DOHH2 (cell line): ENCODE results near the gene HDAC8.

Experiments used
- H3F3A ChIP-seq: fragments of 200-600 bp; sonication (generic), shearing (Covaris generic); 2 replicates; pipeline ENCODE4 v1.6.0; 2016; ENCODE audit warnings: antibody characterized with exemption, mild to moderate bottlenecking; ENCODE audit not compliant: control insufficient read depth, insufficient read depth
- H3K27ac ChIP-seq: fragments of 200-600 bp; sonication (generic); 2 replicates; pipeline ENCODE4 v1.5.1; 2014; ENCODE audit warnings: low read depth, mild to moderate bottlenecking, low read length, moderate library complexity
- H3K27me3 ChIP-seq: fragments of 200-600 bp; sonication (generic); 2 replicates; pipeline ENCODE4 v1.6.1; 2014; ENCODE audit warnings: mild to moderate bottlenecking, low read length, mixed read lengths; ENCODE audit not compliant: control insufficient read depth
- H3K36me3 ChIP-seq: fragments of 200-600 bp; sonication (generic); 2 replicates; pipeline ENCODE4 v1.6.1; 2014; ENCODE audit warnings: mild to moderate bottlenecking, low read length, moderate library complexity, mixed read lengths; ENCODE audit not compliant: control insufficient read depth
- H3K4me1 ChIP-seq: fragments of 200-600 bp; sonication (generic); 2 replicates; pipeline ENCODE4 v1.6.1; 2014; ENCODE audit warnings: mild to moderate bottlenecking, low read length, mixed read lengths; ENCODE audit not compliant: control insufficient read depth
- H3K4me2 ChIP-seq: fragments of 200-600 bp; sonication (generic); 2 replicates; pipeline ENCODE4 v1.6.0; 2014; ENCODE audit warnings: mild to moderate bottlenecking, low read length, moderate library complexity
- H3K4me3 ChIP-seq: fragments of 200-600 bp; sonication (generic); 2 replicates; pipeline ENCODE4 v1.5.1; 2014; ENCODE audit warnings: mild to moderate bottlenecking, low read length, mixed read lengths
- H3K79me2 ChIP-seq: fragments of 200-600 bp; sonication (generic); 2 replicates; pipeline ENCODE4 v1.6.1; 2014; ENCODE audit warnings: mild to moderate bottlenecking, low read length, mixed read lengths; ENCODE audit not compliant: control insufficient read depth
- H3K9me2 ChIP-seq: fragments of 200-600 bp; sonication (generic); replicated peaks from 2 replicates; pipeline ENCODE4 v1.6.1; 2014; ENCODE audit warnings: mild to moderate bottlenecking, low read length, mixed read lengths; ENCODE audit not compliant: control insufficient read depth
- H3K9me3 ChIP-seq: fragments of 200-600 bp; sonication (generic); 2 replicates; pipeline ENCODE4 v1.6.1; 2014; ENCODE audit warnings: antibody characterized with exemption, low read length, mixed read lengths; ENCODE audit not compliant: control insufficient read depth, insufficient read depth
- H4K20me1 ChIP-seq: fragments of 200-600 bp; sonication (generic); 2 replicates; pipeline ENCODE4 v1.6.0; 2014; ENCODE audit warnings: low read depth, mild to moderate bottlenecking, antibody characterized with exemption, low read length, moderate library complexity; ENCODE audit not compliant: control insufficient read depth, insufficient read depth
- CTCF ChIP-seq: fragments of 200-600 bp; sonication (generic); IDR thresholded peaks from one replicate; pipeline ENCODE4 v1.5.1; 2014; ENCODE audit warnings: antibody characterized with exemption, mild to moderate bottlenecking, low read depth, low read length; ENCODE audit not compliant: poor library complexity, severe bottlenecking
- EZH2phosphoT487 ChIP-seq: fragments of 200-600 bp; sonication (generic); IDR thresholded peaks from 2 replicates; pipeline ENCODE4 v1.6.1; 2017; ENCODE audit warnings: borderline replicate concordance, mild to moderate bottlenecking, antibody characterized with exemption, low read length, moderate library complexity, mixed read lengths

HDAC8 gene

GRCh38 chrX:72478853-72479252, 93.8 kb downstream of the HDAC8 start:
- H3K27ac ChIP-seq: no peak overlapping the region

GRCh38 chrX:72478351-72478750, 94.3 kb downstream of the HDAC8 start:
- no peaks in the 10 kb centered on the region for H3K36me3 ChIP-seq
- H3F3A ChIP-seq: no peaks in the 10 kb centered on the region
- H3K4me1 ChIP-seq: no peaks in the 10 kb centered on the region
- no peak overlapping the region for H3K27ac ChIP-seq
- H4K20me1 ChIP-seq: no peaks in the 10 kb centered on the region
- no peaks in the 10 kb centered on the region for H3K27me3 ChIP-seq
- H3K4me3 ChIP-seq: no peak overlapping the region
- TF ChIP-seq CTCF: no peak
- TF ChIP-seq EZH2phosphoT487: no peak
- no peaks in the 10 kb centered on the region for H3K9me3 ChIP-seq
- H3K4me2 ChIP-seq: no peak overlapping the region
- no peaks in the 10 kb centered on the region for H3K79me2 ChIP-seq
- H3K9me2 ChIP-seq: no peaks in the 10 kb centered on the region

More at GRCh38 chrX:72478853-72479252, 93.8 kb downstream of the HDAC8 start:
- Histone ChIP-seq H4K20me1 (no peaks in the 10 kb centered on the region), H3K36me3 (no peaks in the 10 kb centered on the region), H3K79me2 (no peaks in the 10 kb centered on the region), H3K4me3 (no peak overlapping the region), H3K4me1 (no peaks in the 10 kb centered on the region), H3K9me3 (no peaks in the 10 kb centered on the region), H3K27me3 (no peaks in the 10 kb centered on the region), H3K4me2 (no peak overlapping the region), H3K9me2 (no peaks in the 10 kb centered on the region), H3F3A (no peaks in the 10 kb centered on the region)
- TF ChIP-seq CTCF: no peak
- TF ChIP-seq EZH2phosphoT487: no peak

GRCh38 chrX:72477781-72478181, 94.9 kb downstream of the HDAC8 start:
- Histone ChIP-seq H3F3A (no peaks in the 10 kb centered on the region), H3K27me3 (no peaks in the 10 kb centered on the region), H3K79me2 (no peaks in the 10 kb centered on the region), H3K4me3 (no peak overlapping the region), H3K4me1 (no peaks in the 10 kb centered on the region), H4K20me1 (no peaks in the 10 kb centered on the region), H3K36me3 (no peaks in the 10 kb centered on the region), H3K4me2 (no peak overlapping the region), H3K27ac (no peak overlapping the region), H3K9me3 (no peaks in the 10 kb centered on the region), H3K9me2 (no peaks in the 10 kb centered on the region)
- TF ChIP-seq EZH2phosphoT487 (no peak), CTCF (no peak)

- H3K27me3 ChIP-seq: no peaks in the 10 kb centered on the region
- H3K4me3 ChIP-seq: no peak overlapping the region
- no peaks in the 10 kb centered on the region for H4K20me1 ChIP-seq
- TF ChIP-seq CTCF (no peak), EZH2phosphoT487 (no peak)
- H3K9me3 ChIP-seq: no peaks in the 10 kb centered on the region
- no peaks in the 10 kb centered on the region for H3K9me2 ChIP-seq
- no peak overlapping the region for H3K27ac ChIP-seq
- H3K4me2 ChIP-seq: no peak overlapping the region
- no peaks in the 10 kb centered on the region for H3K4me1 ChIP-seq
- H3F3A ChIP-seq: no peaks in the 10 kb centered on the region
- no peaks in the 10 kb centered on the region for H3K79me2 ChIP-seq
- no peaks in the 10 kb centered on the region for H3K36me3 ChIP-seq
Measured at GRCh38 chrX:72477376-72477775, 95.3 kb downstream of the HDAC8 start.
